Liver (tissue), 9 donors: Measurements from ENCODE around the gene BANK1. TPM values are rescaled to one million over a fixed set of nuclear protein-coding genes. Genes with fewer than 3 reads are reported as not detected.

Experiments
- DNase-seq: peaks from one replicate; pipeline ENCODE4 v3.0.0-alpha.2; 2017; ENCODE audit warnings: low spot score
- H3K27ac ChIP-seq, 2 donors: one replicate each; pipeline ENCODE4 v1.7.0; 2013; ENCODE audit warnings: inconsistent platforms in 2 of 2, low read length in 2 of 2, control low read depth in 1 of 2, low read depth in 1 of 2, mild to moderate bottlenecking in 1 of 2
- H3K27me3 ChIP-seq, 4 donors: one replicate each; pipeline versions ENCODE4 v1.6.1 to v1.7.0; 2013; ENCODE audit warnings: low read length in 3 of 4, inconsistent platforms in 1 of 4, mild to moderate bottlenecking in 1 of 4, moderate library complexity in 1 of 4; ENCODE audit not compliant: control insufficient read depth in 4 of 4, insufficient read depth in 4 of 4
- H3K36me3 ChIP-seq, 4 donors: one replicate each; pipeline versions ENCODE4 v1.6.1 to v1.7.0; 2013; ENCODE audit warnings: low read length in 3 of 4, mild to moderate bottlenecking in 3 of 4, low read depth in 1 of 4, moderate library complexity in 1 of 4; ENCODE audit not compliant: control insufficient read depth in 4 of 4, insufficient read depth in 3 of 4
- H3K4me1 ChIP-seq, 4 donors: one replicate each; pipeline versions ENCODE4 v1.6.1 to v1.7.0; 2013; ENCODE audit warnings: low read length in 3 of 4, mild to moderate bottlenecking in 3 of 4, moderate library complexity in 1 of 4; ENCODE audit not compliant: control insufficient read depth in 4 of 4, insufficient read depth in 4 of 4
- H3K4me3 ChIP-seq, 3 donors: one replicate each; pipeline versions ENCODE4 v1.6.1 to v1.7.0; 2013; ENCODE audit warnings: low read length in 3 of 3, control low read depth in 1 of 3, low read depth in 1 of 3, mild to moderate bottlenecking in 1 of 3
- H3K9ac ChIP-seq, 2 donors: one replicate each; pipeline ENCODE4 v1.7.0; 2013; ENCODE audit warnings: low read length in 2 of 2, mild to moderate bottlenecking in 2 of 2, moderate library complexity in 2 of 2, control low read depth in 1 of 2, low read depth in 1 of 2
- H3K9me3 ChIP-seq, 4 donors: one replicate each; pipeline versions ENCODE4 v1.6.1 to v1.7.0; 2013; ENCODE audit warnings: low read length in 3 of 4; ENCODE audit not compliant: control insufficient read depth in 4 of 4
- FOXA1 ChIP-seq: IDR thresholded peaks from 2 replicates; pipeline ENCODE4 v1.6.1; 2016; ENCODE audit warnings: antibody characterized with exemption
- FOXA2 ChIP-seq: IDR thresholded peaks from 2 replicates; pipeline ENCODE4 v1.6.1; 2016; ENCODE audit warnings: antibody characterized with exemption
- GABPA ChIP-seq, 2 donors: IDR thresholded peaks in 1 of 2; conservative IDR thresholded peaks in 1 of 2; 2 replicates each; pipeline ENCODE4 v1.6.1; 2016; ENCODE audit warnings: antibody characterized with exemption in 2 of 2, mild to moderate bottlenecking in 1 of 2, moderate library complexity in 1 of 2
- HNF4G ChIP-seq: IDR thresholded peaks from 2 replicates; pipeline ENCODE4 v1.6.1; 2016; ENCODE audit warnings: antibody characterized with exemption
- JUND ChIP-seq, 2 donors: IDR thresholded peaks; 2 replicates each; pipeline ENCODE4 v1.6.1; 2016; ENCODE audit warnings: antibody characterized with exemption in 2 of 2
- NR2F2 ChIP-seq: IDR thresholded peaks from 2 replicates; pipeline ENCODE4 v1.6.1; 2016; ENCODE audit warnings: antibody characterized with exemption
- RXRA ChIP-seq, 2 donors: IDR thresholded peaks; 2 replicates each; pipeline ENCODE4 v1.6.1; 2017 to 2018; ENCODE audit warnings: antibody characterized with exemption in 2 of 2, mild to moderate bottlenecking in 1 of 2
- SP1 ChIP-seq: IDR thresholded peaks from 2 replicates; pipeline ENCODE4 v1.6.1; 2018; ENCODE audit warnings: antibody characterized with exemption, mild to moderate bottlenecking
- TAF1 ChIP-seq: conservative IDR thresholded peaks from 2 replicates; pipeline ENCODE4 v1.6.1; 2016; ENCODE audit warnings: antibody characterized with exemption, mild to moderate bottlenecking
- YY1 ChIP-seq: IDR thresholded peaks from 2 replicates; pipeline ENCODE4 v1.6.1; 2016; ENCODE audit warnings: antibody characterized with exemption, mild to moderate bottlenecking
- WGBS: extraction: QIAGEN DNeasy Blood & Tissue Kit; methylation state at CpG from one replicate; pipeline ENCODE4 v1.1.7; 2013; 5-methylcytosine and 5-hydroxymethylcytosine counted together
- polyA plus RNA-seq, 2 donors: library from polyadenylated mRNA; stranded (reverse) in 1 of 2; unstranded in 1 of 2; fragments of 200-250 nt in 1 of 2; fragments of >200 nt in 1 of 2; fragmentation: Nextera tagmentation in 1 of 2; extraction: Ambion mirVana in 1 of 2; gene quantifications; one replicate each; pipeline versions ENCODE4 v1.2.1 to v1.2.3, GENCODE V29; 2013 to 2015
- total RNA-seq, 2 donors: library from RNA; depleted of rRNA; stranded (reverse); fragments of >200 nt; gene quantifications; one replicate each; pipeline ENCODE4 v1.2.3, GENCODE V29; 2014
- TF ChIP-seq, protein P1 (sequence below): IDR thresholded peaks from 2 replicates; pipeline ENCODE4 v1.6.1; 2016; ENCODE audit warnings: antibody characterized with exemption, mild to moderate bottlenecking
- TF ChIP-seq, protein P2 (sequence below): IDR thresholded peaks from 2 replicates; pipeline ENCODE4 v1.6.1; 2016; ENCODE audit warnings: antibody characterized with exemption
- TF ChIP-seq, protein P3 (sequence below): fragments of 150-350 bp; IDR thresholded peaks from 2 replicates; pipeline ENCODE4 v1.5.1; 2017; ENCODE audit warnings: improper control_type of control experiment, low read depth, low read length; ENCODE audit not compliant: missing input control
- TF ChIP-seq, protein P4 (sequence below): IDR thresholded peaks from 2 replicates; pipeline ENCODE4 v1.6.1; 2016; ENCODE audit warnings: antibody characterized with exemption
- donor health status: healthy.
- donor health status: healthy.
- donor health status: healthy.
- donor health status: healthy.
- donor health status: healthy.

Gene BANK1
- total and polyA plus RNA-seq, 4 donors, result 0.06 to 1.7 (median 0.35) TPM

DNA sequence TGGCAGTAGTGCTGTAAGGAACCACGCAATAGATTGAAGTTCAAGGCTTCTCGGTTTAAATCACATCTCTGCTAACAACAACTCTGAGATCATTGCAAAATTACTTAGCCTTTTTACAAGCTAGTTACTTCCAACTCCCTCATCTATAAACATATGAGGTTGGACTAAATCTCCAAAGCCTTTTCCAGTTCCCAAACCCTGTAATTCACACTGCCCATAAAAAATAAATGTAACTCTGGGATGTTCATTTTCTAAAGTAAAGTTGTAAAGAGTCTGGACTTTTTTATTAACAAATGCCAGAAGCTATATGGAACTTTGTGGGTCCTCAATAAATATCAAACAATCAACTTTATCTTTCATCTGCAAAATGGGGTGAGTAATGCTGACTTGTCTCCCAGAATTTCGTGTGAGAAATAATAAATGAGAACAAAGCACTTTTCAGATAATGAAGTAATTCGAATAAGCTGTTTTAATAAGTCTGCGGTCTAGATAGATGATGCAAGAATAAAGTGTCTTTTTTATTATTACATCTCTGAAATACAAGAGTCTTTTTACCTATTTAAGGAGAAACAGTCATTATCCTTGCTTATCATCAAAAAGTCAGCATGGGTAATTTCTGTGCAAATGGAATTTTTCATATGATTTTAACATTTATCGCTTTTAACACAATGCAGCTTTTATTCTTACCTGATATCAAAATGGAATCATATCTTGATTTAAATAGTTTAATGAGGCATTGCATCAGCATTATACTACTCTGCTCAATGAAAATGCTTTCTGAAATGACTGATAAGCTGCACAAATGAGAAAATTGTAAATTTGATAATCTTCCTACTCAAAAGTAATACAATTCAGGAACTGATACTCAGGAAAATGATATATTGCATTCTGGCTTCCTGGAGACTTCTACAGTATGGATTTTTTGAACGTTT, 252.6 kb downstream of the BANK1 start:
- no peaks in the 10 kb centered on the region for H3K36me3 ChIP-seq
- H3K9ac ChIP-seq, result no peak overlapping the region
- TF ChIP-seq HNF4G, result no peak
- no peaks in the 10 kb centered on the region for H3K9me3 ChIP-seq
- no peaks in the 10 kb centered on the region for H3K4me1 ChIP-seq
- H3K27me3 ChIP-seq, result no peaks in the 10 kb centered on the region
- H3K27ac ChIP-seq, result no peak overlapping the region
- 78% methylated on average over 7 of the region's 7 CpGs for WGBS
- H3K4me3 ChIP-seq, result no peak overlapping the region
- DNase-seq, result no peak

DNA sequence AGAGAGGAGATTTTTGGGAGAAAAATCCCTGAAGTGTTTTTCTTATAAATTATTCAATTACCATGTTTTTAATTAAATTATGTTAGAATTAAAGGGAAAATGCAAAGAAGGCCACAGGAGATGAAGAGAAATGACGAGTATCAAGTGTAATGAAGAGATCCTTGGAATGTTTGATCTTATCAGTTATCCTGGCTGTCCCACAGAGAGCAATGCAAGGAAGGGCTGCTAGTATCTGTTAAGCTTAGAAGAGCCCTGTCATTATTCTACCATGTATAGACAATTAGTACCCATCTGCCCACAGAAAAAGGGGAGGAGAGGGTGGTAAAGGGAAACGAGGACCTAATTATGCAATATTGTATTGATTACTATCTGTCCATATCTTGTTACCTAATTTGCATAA, 257.1 kb downstream of the BANK1 start:
- H3K9me3 ChIP-seq, result no peaks in the 10 kb centered on the region
- no peak for TF ChIP-seq JUND (IDR thresholded peaks at IDR 0.05)
- TF ChIP-seq FOXA2, result no peak
- TF ChIP-seq RXRA (IDR thresholded peaks at IDR 0.05), result no peak
- TF ChIP-seq, protein P1, sequence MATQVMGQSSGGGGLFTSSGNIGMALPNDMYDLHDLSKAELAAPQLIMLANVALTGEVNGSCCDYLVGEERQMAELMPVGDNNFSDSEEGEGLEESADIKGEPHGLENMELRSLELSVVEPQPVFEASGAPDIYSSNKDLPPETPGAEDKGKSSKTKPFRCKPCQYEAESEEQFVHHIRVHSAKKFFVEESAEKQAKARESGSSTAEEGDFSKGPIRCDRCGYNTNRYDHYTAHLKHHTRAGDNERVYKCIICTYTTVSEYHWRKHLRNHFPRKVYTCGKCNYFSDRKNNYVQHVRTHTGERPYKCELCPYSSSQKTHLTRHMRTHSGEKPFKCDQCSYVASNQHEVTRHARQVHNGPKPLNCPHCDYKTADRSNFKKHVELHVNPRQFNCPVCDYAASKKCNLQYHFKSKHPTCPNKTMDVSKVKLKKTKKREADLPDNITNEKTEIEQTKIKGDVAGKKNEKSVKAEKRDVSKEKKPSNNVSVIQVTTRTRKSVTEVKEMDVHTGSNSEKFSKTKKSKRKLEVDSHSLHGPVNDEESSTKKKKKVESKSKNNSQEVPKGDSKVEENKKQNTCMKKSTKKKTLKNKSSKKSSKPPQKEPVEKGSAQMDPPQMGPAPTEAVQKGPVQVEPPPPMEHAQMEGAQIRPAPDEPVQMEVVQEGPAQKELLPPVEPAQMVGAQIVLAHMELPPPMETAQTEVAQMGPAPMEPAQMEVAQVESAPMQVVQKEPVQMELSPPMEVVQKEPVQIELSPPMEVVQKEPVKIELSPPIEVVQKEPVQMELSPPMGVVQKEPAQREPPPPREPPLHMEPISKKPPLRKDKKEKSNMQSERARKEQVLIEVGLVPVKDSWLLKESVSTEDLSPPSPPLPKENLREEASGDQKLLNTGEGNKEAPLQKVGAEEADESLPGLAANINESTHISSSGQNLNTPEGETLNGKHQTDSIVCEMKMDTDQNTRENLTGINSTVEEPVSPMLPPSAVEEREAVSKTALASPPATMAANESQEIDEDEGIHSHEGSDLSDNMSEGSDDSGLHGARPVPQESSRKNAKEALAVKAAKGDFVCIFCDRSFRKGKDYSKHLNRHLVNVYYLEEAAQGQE, result no peak
- TF ChIP-seq, protein P2, sequence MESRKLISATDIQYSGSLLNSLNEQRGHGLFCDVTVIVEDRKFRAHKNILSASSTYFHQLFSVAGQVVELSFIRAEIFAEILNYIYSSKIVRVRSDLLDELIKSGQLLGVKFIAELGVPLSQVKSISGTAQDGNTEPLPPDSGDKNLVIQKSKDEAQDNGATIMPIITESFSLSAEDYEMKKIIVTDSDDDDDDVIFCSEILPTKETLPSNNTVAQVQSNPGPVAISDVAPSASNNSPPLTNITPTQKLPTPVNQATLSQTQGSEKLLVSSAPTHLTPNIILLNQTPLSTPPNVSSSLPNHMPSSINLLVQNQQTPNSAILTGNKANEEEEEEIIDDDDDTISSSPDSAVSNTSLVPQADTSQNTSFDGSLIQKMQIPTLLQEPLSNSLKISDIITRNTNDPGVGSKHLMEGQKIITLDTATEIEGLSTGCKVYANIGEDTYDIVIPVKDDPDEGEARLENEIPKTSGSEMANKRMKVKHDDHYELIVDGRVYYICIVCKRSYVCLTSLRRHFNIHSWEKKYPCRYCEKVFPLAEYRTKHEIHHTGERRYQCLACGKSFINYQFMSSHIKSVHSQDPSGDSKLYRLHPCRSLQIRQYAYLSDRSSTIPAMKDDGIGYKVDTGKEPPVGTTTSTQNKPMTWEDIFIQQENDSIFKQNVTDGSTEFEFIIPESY, result no peak
- TF ChIP-seq YY1, result no peak
- TF ChIP-seq, protein P3, sequence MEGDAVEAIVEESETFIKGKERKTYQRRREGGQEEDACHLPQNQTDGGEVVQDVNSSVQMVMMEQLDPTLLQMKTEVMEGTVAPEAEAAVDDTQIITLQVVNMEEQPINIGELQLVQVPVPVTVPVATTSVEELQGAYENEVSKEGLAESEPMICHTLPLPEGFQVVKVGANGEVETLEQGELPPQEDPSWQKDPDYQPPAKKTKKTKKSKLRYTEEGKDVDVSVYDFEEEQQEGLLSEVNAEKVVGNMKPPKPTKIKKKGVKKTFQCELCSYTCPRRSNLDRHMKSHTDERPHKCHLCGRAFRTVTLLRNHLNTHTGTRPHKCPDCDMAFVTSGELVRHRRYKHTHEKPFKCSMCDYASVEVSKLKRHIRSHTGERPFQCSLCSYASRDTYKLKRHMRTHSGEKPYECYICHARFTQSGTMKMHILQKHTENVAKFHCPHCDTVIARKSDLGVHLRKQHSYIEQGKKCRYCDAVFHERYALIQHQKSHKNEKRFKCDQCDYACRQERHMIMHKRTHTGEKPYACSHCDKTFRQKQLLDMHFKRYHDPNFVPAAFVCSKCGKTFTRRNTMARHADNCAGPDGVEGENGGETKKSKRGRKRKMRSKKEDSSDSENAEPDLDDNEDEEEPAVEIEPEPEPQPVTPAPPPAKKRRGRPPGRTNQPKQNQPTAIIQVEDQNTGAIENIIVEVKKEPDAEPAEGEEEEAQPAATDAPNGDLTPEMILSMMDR, result no peak
- no peak for TF ChIP-seq NR2F2
- TF ChIP-seq, protein P4, sequence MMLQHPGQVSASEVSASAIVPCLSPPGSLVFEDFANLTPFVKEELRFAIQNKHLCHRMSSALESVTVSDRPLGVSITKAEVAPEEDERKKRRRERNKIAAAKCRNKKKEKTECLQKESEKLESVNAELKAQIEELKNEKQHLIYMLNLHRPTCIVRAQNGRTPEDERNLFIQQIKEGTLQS, result no peak
- TF ChIP-seq GABPA (IDR thresholded peaks at IDR 0.05 in 1 of 2, conservative IDR thresholded peaks at IDR 0.05 in 1 of 2), result no peak
- no peak for TF ChIP-seq SP1
- TF ChIP-seq HNF4G, result no peak
- no peak for TF ChIP-seq FOXA1
- TF ChIP-seq TAF1, result no peak
- H3K27me3 ChIP-seq, result no peaks in the 10 kb centered on the region
- no peaks in the 10 kb centered on the region for H3K36me3 ChIP-seq
- H3K4me3 ChIP-seq, result no peak overlapping the region
- 45% methylated on average over 2 of the region's 2 CpGs for WGBS
- H3K9ac ChIP-seq, result no peak overlapping the region
- no peak for DNase-seq
- no peaks in the 10 kb centered on the region for H3K4me1 ChIP-seq
- no peak overlapping the region for H3K27ac ChIP-seq
